ENCODE results near the gene VTCN1. TPM values are rescaled to one million over a fixed set of nuclear protein-coding genes. Genes with fewer than 3 reads are reported as not detected.
A peak's percentile ranks its signal among the peaks of the same experiment; 100 is the strongest.

Gene VTCN1
- total and polyA plus RNA-seq, 2 experiments from 2014 or later = 12.4 to 14.9 TPM

DNA sequence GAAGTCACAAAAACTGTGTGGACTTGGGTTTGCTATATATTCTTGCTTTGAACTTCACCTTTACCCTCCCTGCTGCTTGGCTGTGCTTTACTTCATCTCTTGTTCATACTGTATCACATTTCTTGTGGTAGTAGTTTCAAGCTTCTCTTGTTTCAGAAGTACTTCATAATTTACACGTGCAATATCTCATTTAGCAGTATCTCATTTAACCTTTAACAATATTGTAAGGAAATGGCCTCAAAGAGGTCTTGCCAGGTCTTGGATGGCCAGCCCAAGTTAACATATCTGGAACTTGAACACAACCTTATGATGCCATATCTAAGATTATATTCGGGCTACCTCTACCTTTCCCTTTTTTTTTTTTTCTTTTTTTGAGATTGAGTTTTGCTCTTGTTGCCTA lies 87.5 kb downstream of the VTCN1 start:
- Histone ChIP-seq H3K27ac (no peak overlapping the region), H3K36me3 (replicated peaks; ENCODE audit: insufficient read depth, low read depth) (no peaks in the 10 kb centered on the region), H3K4me3 (no peak overlapping the region), H3K79me2 (no peaks in the 10 kb centered on the region), H3K9me3 (ENCODE audit: low read depth) (no peaks in the 10 kb centered on the region), H3K9me2 (replicated peaks; ENCODE audit: insufficient read depth) (no peaks in the 10 kb centered on the region), H2AFZ (no peak overlapping the region), H3K27me3 (no peaks in the 10 kb centered on the region), H4K20me1 (ENCODE audit: insufficient read depth, poor library complexity, severe bottlenecking) (no peaks in the 10 kb centered on the region), H3K4me1 (ENCODE audit: insufficient read depth) (peaks cover 9% of the 10 kb centered on the region), H3K4me2 (no peak overlapping the region)
- no peak for DNase-seq (ENCODE audit: low spot score)
- 96% methylated on average over 2 of the region's 2 CpGs for WGBS (ENCODE audit: low lambda C conversion rate, missing lambda C conversion rate)
- no peak for TF ChIP-seq EZH2phosphoT487 (IDR thresholded peaks at IDR 0.05; ENCODE audit: low read depth, severe bottlenecking, unreplicated experiment)
- TF ChIP-seq EZH2 (IDR thresholded peaks at IDR 0.05; ENCODE audit: borderline replicate concordance) = no peak
- TF ChIP-seq, protein P1, sequence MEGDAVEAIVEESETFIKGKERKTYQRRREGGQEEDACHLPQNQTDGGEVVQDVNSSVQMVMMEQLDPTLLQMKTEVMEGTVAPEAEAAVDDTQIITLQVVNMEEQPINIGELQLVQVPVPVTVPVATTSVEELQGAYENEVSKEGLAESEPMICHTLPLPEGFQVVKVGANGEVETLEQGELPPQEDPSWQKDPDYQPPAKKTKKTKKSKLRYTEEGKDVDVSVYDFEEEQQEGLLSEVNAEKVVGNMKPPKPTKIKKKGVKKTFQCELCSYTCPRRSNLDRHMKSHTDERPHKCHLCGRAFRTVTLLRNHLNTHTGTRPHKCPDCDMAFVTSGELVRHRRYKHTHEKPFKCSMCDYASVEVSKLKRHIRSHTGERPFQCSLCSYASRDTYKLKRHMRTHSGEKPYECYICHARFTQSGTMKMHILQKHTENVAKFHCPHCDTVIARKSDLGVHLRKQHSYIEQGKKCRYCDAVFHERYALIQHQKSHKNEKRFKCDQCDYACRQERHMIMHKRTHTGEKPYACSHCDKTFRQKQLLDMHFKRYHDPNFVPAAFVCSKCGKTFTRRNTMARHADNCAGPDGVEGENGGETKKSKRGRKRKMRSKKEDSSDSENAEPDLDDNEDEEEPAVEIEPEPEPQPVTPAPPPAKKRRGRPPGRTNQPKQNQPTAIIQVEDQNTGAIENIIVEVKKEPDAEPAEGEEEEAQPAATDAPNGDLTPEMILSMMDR (IDR thresholded peaks at IDR 0.05; ENCODE audit: poor library complexity) = no peak

DNA sequence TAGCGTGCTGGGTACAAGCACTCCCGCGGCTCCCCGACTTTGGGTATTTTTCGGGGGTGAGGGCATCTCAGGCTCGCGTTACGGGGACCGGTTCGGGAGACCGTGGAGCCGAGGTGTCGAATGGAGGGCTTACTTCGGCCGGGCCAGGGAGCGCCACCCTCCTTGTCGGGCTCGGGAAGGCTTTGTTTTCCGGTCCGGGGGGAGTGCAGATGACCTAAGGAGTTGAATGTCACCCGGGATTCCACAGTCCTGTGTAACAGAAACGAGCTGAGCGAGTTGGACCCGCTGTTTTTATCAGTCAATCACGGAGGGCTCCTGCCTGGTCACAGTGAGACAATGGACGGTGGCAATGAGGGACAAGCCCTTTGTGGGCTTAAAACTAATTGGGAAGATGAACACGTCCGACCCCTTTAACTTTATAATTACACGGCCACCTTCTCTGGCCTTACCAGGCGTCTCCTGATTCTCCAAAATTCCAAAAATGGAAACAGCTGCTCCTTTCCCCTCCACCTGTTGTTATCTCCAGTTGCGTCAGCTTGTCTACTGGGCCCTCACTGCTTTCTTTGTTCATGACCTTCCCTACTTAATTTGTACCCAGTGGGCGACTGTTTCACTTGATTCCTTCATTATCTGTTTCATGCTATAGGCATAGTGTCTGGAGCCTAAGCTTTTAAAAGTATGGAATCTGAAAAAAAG lies 88.2 kb downstream of the VTCN1 start:
- Histone ChIP-seq H3K4me2 (peak overlapping the region; percentile 75), H3K9me2 (replicated peaks; ENCODE audit: insufficient read depth) (no peaks in the 10 kb centered on the region), H3K79me2 (no peaks in the 10 kb centered on the region), H3K4me1 (ENCODE audit: insufficient read depth) (peaks cover 9% of the 10 kb centered on the region), H2AFZ (peak overlapping the region; percentile 45), H3K4me3 (peak overlapping the region; percentile 12), H3K27me3 (no peaks in the 10 kb centered on the region), H3K36me3 (replicated peaks; ENCODE audit: insufficient read depth, low read depth) (no peaks in the 10 kb centered on the region), H3K9me3 (ENCODE audit: low read depth) (no peaks in the 10 kb centered on the region), H3K27ac (peak overlapping the region; percentile 43), H4K20me1 (ENCODE audit: insufficient read depth, poor library complexity, severe bottlenecking) (no peaks in the 10 kb centered on the region)
- no peak for TF ChIP-seq EZH2 (IDR thresholded peaks at IDR 0.05; ENCODE audit: borderline replicate concordance)
- 30% methylated on average over 32 of the region's 32 CpGs for WGBS (ENCODE audit: low lambda C conversion rate, missing lambda C conversion rate)
- DNase-seq (ENCODE audit: low spot score) = no peak

DNA sequence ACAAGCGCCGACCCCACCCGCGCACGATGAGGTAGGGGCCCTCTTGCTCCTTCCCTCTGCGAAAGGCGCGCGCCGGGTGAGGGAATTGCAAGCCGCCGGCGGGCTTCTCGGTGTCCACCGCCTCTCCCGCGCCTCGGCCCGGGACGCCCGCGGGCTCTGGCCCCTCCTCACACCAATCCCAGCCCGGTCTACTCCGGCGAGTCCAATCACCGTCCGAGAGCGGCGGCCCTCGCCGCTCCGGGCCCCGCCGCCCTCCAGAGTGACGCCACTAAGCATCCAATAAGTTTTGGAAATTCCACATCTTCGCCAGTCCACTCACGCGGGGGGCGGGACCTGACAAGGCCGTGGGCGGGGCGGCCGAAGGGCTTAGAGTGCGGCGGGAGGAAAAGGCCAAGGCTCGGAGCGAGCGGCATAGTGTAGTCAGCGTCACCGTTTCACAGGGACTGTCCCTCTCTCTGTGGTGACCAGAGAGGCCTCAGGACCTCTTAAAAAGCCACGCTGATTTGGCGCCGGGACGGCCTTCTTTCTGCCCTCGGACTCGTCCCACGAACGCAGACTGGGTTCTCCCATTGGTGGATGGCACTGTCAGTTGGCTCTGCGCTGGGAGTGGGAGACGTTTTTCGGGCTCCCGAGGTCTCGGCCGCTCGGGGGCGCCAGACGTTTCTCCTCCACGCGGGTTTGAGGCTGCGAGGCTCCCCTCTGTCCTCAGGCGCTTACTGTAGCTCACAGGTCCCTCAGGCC lies 89.0 kb downstream of the VTCN1 start, which contains the start of gene TRIM45:
Gene TRIM45, minus strand, starts transcription at position 161 of the 741 bp plus-strand sequence. CDS start 548 bp downstream, outside the sequence.
- WGBS (ENCODE audit: low lambda C conversion rate, missing lambda C conversion rate) = under 1% methylated on average over 57 of the region's 71 CpGs

More for the DNA sequence above, 89.0 kb downstream of the VTCN1 start, which contains the start of gene TRIM45:
- H4K20me1 ChIP-seq (ENCODE audit: insufficient read depth, poor library complexity, severe bottlenecking) = no peaks in the 10 kb centered on the region
- peak within 1 kb of the TSS; percentile 92 for H3K4me2 ChIP-seq
- peak within 1 kb of the TSS; percentile 80 for H2AFZ ChIP-seq
- H3K27ac ChIP-seq = peak within 1 kb of the TSS; percentile 88
- DNase-seq (ENCODE audit: low spot score) = peak; percentile 97
- no peaks in the 10 kb centered on the region for H3K27me3 ChIP-seq
- H3K9me2 ChIP-seq (replicated peaks; ENCODE audit: insufficient read depth) = no peaks in the 10 kb centered on the region
- H3K79me2 ChIP-seq = no peaks in the 10 kb centered on the region
- H3K36me3 ChIP-seq (replicated peaks; ENCODE audit: insufficient read depth, low read depth) = no peaks in the 10 kb centered on the region
- no peaks in the 10 kb centered on the region for H3K9me3 ChIP-seq (ENCODE audit: low read depth)
- peak within 1 kb of the TSS; percentile 44 for H3K4me3 ChIP-seq
- H3K4me1 ChIP-seq (ENCODE audit: insufficient read depth) = peaks cover 9% of the 10 kb centered on the region
- no peak for TF ChIP-seq EZH2 (IDR thresholded peaks at IDR 0.05; ENCODE audit: borderline replicate concordance)
- TF ChIP-seq, protein P1 (IDR thresholded peaks at IDR 0.05; ENCODE audit: poor library complexity) = peak; percentile 92
- TF ChIP-seq EZH2phosphoT487 (IDR thresholded peaks at IDR 0.05; ENCODE audit: low read depth, severe bottlenecking, unreplicated experiment) = no peak

Measured in hepatocyte (in vitro differentiated cells).